ENCODE data around the gene EPX. TPM values are rescaled to one million over a fixed set of nuclear protein-coding genes. Genes with fewer than 3 reads are reported as not detected.

The EPX gene
- total RNA-seq, 1 donor from 2014 or later: not detected

DNA sequence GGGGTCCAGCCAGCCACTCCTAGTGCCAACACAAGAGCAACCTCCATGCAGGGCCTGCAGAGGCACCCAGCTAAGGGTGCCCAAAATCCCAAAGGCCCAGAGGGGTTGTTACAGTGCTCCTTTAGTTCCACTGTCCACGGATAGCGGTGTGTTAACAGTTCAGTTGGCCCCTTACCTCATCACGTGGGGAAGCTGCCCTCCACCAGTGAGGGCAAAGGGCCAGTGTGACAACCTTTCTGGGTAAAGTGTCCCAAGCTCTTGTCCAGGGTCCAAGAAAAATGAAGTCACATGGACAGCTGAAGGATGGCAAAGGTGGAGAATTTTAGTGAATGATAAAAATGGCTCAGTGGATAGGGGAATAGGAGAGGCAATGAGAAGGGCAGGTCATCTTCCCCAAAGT lies 35.2 kb downstream of the EPX start:
- H3K4me1 Mint-ChIP-seq (ENCODE audit: low read depth): peaks cover 8% of the 10 kb centered on the region
- TF ChIP-seq, protein P1, sequence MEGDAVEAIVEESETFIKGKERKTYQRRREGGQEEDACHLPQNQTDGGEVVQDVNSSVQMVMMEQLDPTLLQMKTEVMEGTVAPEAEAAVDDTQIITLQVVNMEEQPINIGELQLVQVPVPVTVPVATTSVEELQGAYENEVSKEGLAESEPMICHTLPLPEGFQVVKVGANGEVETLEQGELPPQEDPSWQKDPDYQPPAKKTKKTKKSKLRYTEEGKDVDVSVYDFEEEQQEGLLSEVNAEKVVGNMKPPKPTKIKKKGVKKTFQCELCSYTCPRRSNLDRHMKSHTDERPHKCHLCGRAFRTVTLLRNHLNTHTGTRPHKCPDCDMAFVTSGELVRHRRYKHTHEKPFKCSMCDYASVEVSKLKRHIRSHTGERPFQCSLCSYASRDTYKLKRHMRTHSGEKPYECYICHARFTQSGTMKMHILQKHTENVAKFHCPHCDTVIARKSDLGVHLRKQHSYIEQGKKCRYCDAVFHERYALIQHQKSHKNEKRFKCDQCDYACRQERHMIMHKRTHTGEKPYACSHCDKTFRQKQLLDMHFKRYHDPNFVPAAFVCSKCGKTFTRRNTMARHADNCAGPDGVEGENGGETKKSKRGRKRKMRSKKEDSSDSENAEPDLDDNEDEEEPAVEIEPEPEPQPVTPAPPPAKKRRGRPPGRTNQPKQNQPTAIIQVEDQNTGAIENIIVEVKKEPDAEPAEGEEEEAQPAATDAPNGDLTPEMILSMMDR (IDR thresholded peaks at IDR 0.05): no peak
- no peak overlapping the region for H3K4me3 Mint-ChIP-seq (ENCODE audit: unreplicated experiment)

DNA sequence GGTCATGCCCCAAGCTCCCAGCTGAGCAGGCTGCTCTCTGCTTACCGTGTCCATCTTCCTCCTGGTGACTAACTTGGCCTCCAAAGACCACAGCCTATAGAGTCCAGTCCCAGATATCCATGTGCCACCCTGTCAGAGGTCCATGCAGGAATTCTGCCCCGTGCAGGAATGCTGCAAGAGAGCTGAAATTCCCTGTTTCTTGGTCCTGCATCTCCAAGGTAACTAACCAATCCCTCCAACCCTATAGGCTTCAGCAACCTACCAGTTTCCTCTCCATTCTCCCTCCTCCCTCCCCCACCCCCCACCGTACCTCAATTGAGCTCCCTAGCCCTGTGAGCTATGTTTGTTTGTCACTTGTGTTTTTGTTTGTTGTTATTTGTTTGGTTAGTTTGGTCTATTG lies 36.2 kb downstream of the EPX start:
- H3K27ac Mint-ChIP-seq (ENCODE audit: unreplicated experiment): no peak overlapping the region
- H3K9me3 Mint-ChIP-seq (ENCODE audit: low read depth): no peaks in the 10 kb centered on the region
- H3K4me3 Mint-ChIP-seq (ENCODE audit: unreplicated experiment): no peak overlapping the region
- H3K27me3 Mint-ChIP-seq (ENCODE audit: low read depth): peaks cover 11% of the 10 kb centered on the region
- TF ChIP-seq, protein P1 (IDR thresholded peaks at IDR 0.05): no peak
- H3K36me3 Mint-ChIP-seq (ENCODE audit: low read depth): no peaks in the 10 kb centered on the region
- no peak for DNase-seq (ENCODE audit: low spot score)
- H3K4me1 Mint-ChIP-seq (ENCODE audit: low read depth): peaks cover 8% of the 10 kb centered on the region

More for the DNA sequence above, 35.2 kb downstream of the EPX start:
- H3K27ac Mint-ChIP-seq (ENCODE audit: unreplicated experiment): no peak overlapping the region
- no peaks in the 10 kb centered on the region for H3K9me3 Mint-ChIP-seq (ENCODE audit: low read depth)
- no peak for DNase-seq (ENCODE audit: low spot score)
- H3K36me3 Mint-ChIP-seq (ENCODE audit: low read depth): no peaks in the 10 kb centered on the region
- peaks cover 8% of the 10 kb centered on the region for H3K27me3 Mint-ChIP-seq (ENCODE audit: low read depth)

DNA sequence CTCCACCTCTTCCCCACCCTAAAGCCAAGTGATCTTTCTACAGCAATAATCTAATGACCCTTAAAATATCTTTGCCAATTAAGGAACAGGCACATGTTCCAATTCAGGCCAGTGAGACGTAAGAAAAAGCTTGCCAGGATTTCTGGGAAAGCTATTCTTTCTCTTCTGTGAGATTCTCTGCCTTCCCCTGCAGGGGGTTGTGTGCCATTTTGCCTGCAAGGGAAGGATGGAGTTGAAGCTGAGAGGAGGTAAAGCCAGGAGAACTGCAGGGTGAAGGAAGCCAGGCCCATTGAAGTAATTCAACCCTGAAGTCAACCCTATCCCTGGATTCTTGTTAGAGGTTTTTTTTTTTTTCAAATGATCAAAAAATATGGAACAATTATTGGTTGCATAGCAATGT lies 36.9 kb downstream of the EPX start:
- DNase-seq (ENCODE audit: low spot score): no peak
- Mint-ChIP-seq H3K27me3 (ENCODE audit: low read depth) (peaks cover 14% of the 10 kb centered on the region), H3K36me3 (ENCODE audit: low read depth) (no peaks in the 10 kb centered on the region), H3K4me3 (ENCODE audit: unreplicated experiment) (no peak overlapping the region), H3K9me3 (ENCODE audit: low read depth) (no peaks in the 10 kb centered on the region), H3K4me1 (ENCODE audit: low read depth) (peaks cover 3% of the 10 kb centered on the region), H3K27ac (ENCODE audit: unreplicated experiment) (no peak overlapping the region)
- TF ChIP-seq, protein P1 (IDR thresholded peaks at IDR 0.05): no peak

DNA sequence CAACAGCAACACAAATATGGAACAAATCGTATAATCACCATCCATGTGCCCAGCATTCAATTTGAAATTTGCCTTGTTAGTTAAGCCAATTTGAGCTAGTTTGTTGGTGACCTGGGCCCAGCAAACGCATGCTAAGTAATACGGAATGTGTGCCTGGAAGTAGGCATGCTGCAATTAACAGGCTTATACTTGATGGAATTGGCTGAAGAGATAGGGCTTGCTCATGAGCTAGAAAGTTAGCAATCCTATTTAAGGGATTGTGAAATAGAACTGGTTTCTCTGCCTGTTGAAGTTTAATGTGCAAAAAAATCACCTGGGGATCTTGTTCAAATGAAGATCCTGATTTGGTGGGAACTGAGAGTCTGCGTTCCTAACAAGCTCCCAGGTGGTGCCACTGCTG lies 37.4 kb downstream of the EPX start:
- Mint-ChIP-seq H3K9me3 (ENCODE audit: low read depth) (no peaks in the 10 kb centered on the region), H3K36me3 (ENCODE audit: low read depth) (no peaks in the 10 kb centered on the region), H3K4me1 (ENCODE audit: low read depth) (no peaks in the 10 kb centered on the region), H3K27me3 (ENCODE audit: low read depth) (peaks cover 18% of the 10 kb centered on the region), H3K4me3 (ENCODE audit: unreplicated experiment) (no peak overlapping the region), H3K27ac (ENCODE audit: unreplicated experiment) (no peak overlapping the region)
- TF ChIP-seq, protein P1 (IDR thresholded peaks at IDR 0.05): no peak
- DNase-seq (ENCODE audit: low spot score): no peak

DNA sequence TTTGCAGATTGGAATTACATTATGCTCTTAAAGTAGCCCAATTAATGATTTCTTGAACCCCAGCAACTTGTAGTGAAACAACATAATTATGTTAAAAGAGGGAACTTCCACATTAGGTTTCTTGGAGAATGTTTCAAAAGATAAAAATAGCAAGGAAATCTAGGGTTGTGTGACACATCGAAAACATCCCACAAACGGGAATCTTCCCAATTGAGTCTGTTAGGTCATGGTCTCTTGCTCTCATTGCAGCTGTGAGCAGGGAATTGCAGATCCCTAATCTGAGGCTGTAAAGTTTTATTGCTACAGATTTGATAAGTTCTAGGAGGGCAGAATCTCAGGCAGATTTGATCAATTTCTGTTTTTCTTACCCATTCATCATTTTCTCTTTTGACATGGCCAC lies 39.1 kb downstream of the EPX start:
- no peaks in the 10 kb centered on the region for H3K36me3 Mint-ChIP-seq (ENCODE audit: low read depth)
- no peak overlapping the region for H3K4me3 Mint-ChIP-seq (ENCODE audit: unreplicated experiment)
- DNase-seq (ENCODE audit: low spot score): no peak
- H3K27me3 Mint-ChIP-seq (ENCODE audit: low read depth): peaks cover 32% of the 10 kb centered on the region
- H3K27ac Mint-ChIP-seq (ENCODE audit: unreplicated experiment): no peak overlapping the region
- TF ChIP-seq, protein P1 (IDR thresholded peaks at IDR 0.05): no peak
- no peaks in the 10 kb centered on the region for H3K9me3 Mint-ChIP-seq (ENCODE audit: low read depth)
- H3K4me1 Mint-ChIP-seq (ENCODE audit: low read depth): no peaks in the 10 kb centered on the region
